WERI-Rb-1 (cell line): ENCODE results near the gene ANGPTL2.

ENCODE experiments used
- DNase-seq: peaks from one replicate; pipeline ENCODE4 v3.0.0-alpha.2; 2020
- H3K27ac ChIP-seq: fragments of 250-450 bp; sonication (Bioruptor Pico); 2 replicates; pipeline ENCODE4 v1.5.1; 2020; ENCODE audit warnings: mild to moderate bottlenecking, moderate library complexity
- H3K27me3 ChIP-seq: fragments of 250-450 bp; sonication (Bioruptor Pico); 2 replicates; pipeline ENCODE4 v1.5.1; 2021; ENCODE audit warnings: mild to moderate bottlenecking, low read depth, moderate library complexity; ENCODE audit not compliant: insufficient read depth, severe bottlenecking
- H3K36me3 ChIP-seq: fragments of 250-450 bp; sonication (Bioruptor Pico); 2 replicates; pipeline ENCODE4 v1.5.1; 2020; ENCODE audit warnings: mild to moderate bottlenecking, moderate library complexity
- H3K4me3 ChIP-seq: 2 replicates; pipeline ENCODE4 v1.5.1; 2011; ENCODE audit warnings: low read depth, mild to moderate bottlenecking, control low read depth, low read length
- H3K9me3 ChIP-seq: fragments of 250-450 bp; sonication (Bioruptor Pico); 2 replicates; pipeline ENCODE4 v1.5.1; 2021; ENCODE audit warnings: mild to moderate bottlenecking, moderate library complexity; ENCODE audit not compliant: severe bottlenecking
- TF ChIP-seq, protein P1 (sequence below): IDR thresholded peaks from 2 replicates; pipeline ENCODE4 v1.5.1; 2011; ENCODE audit warnings: low read depth, mild to moderate bottlenecking, control low read depth, inconsistent platforms, low read length

The ANGPTL2 gene

DNA sequence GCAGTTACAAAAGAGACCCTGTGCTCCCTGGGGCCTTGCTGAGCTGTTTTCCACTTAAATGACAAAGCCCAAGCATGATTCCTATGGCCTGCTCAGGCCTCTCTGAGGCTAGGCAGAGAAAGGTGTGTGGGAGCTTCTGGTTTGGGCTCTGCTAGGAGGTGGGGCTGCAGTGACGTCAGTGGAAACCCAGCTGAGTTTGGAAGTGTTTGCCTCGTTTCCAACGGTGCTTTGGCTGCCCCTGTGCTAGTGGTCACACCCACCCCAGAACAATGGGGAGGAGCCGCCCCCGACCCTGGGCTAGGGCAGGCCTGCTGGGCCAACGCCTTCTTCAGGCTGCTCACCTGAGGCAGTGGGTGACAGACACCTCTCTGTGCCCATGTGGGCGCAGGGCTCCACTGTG, 10.4 kb downstream of the ANGPTL2 start:
- TF ChIP-seq, protein P1, sequence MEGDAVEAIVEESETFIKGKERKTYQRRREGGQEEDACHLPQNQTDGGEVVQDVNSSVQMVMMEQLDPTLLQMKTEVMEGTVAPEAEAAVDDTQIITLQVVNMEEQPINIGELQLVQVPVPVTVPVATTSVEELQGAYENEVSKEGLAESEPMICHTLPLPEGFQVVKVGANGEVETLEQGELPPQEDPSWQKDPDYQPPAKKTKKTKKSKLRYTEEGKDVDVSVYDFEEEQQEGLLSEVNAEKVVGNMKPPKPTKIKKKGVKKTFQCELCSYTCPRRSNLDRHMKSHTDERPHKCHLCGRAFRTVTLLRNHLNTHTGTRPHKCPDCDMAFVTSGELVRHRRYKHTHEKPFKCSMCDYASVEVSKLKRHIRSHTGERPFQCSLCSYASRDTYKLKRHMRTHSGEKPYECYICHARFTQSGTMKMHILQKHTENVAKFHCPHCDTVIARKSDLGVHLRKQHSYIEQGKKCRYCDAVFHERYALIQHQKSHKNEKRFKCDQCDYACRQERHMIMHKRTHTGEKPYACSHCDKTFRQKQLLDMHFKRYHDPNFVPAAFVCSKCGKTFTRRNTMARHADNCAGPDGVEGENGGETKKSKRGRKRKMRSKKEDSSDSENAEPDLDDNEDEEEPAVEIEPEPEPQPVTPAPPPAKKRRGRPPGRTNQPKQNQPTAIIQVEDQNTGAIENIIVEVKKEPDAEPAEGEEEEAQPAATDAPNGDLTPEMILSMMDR, result no peak
- H3K4me3 ChIP-seq, result no peak overlapping the region
- H3K27me3 ChIP-seq, result no peaks in the 10 kb centered on the region
- no peaks in the 10 kb centered on the region for H3K9me3 ChIP-seq
- H3K36me3 ChIP-seq, result peaks cover 3% of the 10 kb centered on the region; the same call in 1 of the 2 replicates
- DNase-seq, result no peak
- no peak overlapping the region for H3K27ac ChIP-seq

DNA sequence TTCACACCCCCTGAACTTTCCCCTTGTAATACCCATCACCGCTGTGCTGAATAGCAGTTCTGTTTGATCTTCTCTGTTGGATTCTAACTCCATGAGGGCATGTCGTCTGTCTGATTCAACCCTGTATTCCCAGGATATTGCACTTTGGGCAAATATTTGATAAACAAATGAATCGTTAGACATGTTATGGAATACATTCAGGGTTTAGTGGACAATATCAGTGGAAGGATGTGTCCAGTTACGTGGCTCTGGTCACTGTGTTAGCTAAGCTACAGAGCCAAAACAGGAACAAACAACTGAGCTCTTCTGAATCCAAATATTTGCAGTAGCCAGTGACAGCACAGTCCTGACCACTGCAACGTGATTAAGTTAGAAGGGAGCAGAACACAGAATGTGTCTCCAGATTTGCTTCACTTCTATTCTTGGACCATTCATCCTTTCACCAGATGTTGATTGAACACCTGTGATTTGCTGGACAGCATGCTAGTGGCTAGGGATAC, 13.2 kb downstream of the ANGPTL2 start:
- Histone ChIP-seq H3K9me3 (no peaks in the 10 kb centered on the region), H3K27ac (no peak overlapping the region), H3K36me3 (peaks cover 12% of the 10 kb centered on the region), H3K4me3 (no peak overlapping the region), H3K27me3 (no peaks in the 10 kb centered on the region)
- TF ChIP-seq, protein P1, result no peak
- no peak for DNase-seq

DNA sequence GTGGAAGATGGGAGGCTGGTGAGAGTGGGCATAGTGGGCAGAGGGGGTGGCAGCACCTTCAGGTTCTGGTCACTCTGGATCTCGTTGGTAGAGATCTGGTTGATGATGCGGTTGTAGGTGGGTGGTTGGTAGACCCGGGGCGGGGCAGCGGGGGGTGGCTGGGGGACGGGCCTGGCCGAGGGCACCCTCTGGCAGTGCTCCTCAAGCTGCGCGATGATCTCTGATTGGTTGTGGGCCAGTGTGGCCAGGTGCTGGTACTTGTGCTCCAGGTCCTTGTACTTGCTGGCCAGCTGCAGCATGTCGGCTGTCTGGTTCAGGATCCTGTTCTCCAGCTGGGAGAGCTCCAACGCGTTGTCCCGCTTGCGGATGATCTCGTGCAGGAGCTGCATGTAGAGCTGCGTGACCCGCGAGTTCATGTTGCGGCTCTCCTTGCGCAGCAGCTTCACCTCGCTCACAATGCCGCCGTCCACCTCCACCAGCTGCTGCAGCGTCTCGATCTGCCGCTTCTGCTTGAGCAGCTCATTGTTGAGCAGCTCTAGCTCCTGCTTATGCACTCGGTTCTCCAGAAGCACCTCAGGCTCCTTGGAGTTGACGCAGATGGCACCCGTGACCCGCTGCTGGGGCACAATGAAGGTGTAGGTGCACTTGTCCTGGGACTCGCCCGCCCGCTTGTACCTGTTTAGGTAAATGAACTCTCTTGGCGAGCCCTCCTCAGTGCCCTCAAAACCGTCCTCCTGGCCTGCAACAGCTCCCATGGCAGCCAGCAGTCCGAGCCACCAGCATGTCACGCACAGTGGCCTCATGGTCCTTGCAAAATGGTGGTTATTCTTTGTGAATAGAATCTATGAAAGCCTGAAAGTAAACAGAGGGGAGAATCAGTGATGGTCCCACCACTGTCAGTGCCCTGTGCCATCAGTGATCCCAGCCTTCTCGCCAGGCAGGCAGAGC, 14.2 kb downstream of the ANGPTL2 start:
- H3K36me3 ChIP-seq, result peaks cover 12% of the 10 kb centered on the region
- DNase-seq, result no peak
- no peak overlapping the region for H3K27ac ChIP-seq
- no peaks in the 10 kb centered on the region for H3K27me3 ChIP-seq
- no peak overlapping the region for H3K4me3 ChIP-seq
- TF ChIP-seq, protein P1, result no peak
- H3K9me3 ChIP-seq, result no peaks in the 10 kb centered on the region

DNA sequence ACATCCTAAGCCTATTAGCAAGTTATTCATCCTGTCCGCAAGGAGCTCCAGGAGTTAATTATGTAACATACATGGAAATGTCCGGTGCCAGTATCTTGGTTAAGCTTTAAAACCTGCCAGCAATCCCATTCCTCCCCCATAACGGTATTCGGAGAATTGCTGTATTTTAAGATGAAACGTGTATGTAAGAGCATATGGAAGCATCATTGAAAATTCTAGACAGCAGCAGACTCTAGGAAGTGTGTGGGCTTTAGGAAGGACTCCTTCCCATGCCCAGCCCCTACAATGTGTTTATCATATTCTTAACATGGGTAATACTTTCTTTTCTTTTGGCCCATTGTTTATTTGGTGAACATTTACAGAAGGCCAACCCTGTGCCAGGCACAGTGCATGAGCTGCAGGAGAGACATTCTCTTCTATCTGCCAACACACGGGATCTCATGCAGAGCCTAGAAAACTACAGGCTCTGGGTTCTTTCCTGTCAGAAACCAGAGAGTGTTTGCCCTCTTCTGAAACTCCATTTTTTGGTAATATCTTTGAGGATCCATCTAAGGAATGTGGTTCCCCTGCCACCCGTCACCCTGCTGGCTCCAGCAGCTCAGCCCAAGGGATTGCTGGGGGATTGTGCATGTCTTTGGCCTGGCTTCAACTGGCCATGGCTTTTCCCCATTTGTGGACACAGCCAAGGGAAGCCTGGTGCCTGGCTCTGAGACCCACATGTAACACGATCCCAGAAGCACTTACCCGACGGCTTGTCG, 15.1 kb downstream of the ANGPTL2 start:
- Histone ChIP-seq H3K36me3 (peaks cover 12% of the 10 kb centered on the region), H3K4me3 (no peak overlapping the region), H3K27me3 (no peaks in the 10 kb centered on the region), H3K9me3 (no peaks in the 10 kb centered on the region), H3K27ac (no peak overlapping the region)
- TF ChIP-seq, protein P1, result no peak
- no peak for DNase-seq

DNA sequence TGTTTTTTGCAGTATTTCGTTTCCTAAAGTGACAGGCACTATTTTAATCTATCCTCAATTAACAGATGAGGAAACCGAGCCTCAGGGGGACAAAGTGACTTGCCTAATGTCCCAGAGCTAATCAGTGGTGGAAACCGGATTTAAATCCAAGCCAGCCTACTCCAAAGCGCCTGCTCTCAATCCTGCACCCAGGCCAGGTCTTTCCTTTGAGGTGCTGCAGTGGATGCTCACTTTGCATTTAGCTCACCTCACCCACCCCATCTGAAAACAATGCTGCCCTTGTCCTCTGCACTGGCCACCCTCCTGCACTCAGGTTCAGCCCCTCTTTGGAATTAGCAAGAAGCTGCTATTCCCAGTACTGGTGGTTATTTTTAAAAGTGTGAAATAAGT, 16.0 kb downstream of the ANGPTL2 start:
- H3K27ac ChIP-seq, result no peak overlapping the region
- TF ChIP-seq, protein P1, result no peak
- no peak overlapping the region for H3K4me3 ChIP-seq
- H3K27me3 ChIP-seq, result no peaks in the 10 kb centered on the region
- DNase-seq, result no peak
- H3K36me3 ChIP-seq, result peaks cover 12% of the 10 kb centered on the region
- H3K9me3 ChIP-seq, result no peaks in the 10 kb centered on the region
